ENCODE data around the gene EXOC6B.

DNA sequence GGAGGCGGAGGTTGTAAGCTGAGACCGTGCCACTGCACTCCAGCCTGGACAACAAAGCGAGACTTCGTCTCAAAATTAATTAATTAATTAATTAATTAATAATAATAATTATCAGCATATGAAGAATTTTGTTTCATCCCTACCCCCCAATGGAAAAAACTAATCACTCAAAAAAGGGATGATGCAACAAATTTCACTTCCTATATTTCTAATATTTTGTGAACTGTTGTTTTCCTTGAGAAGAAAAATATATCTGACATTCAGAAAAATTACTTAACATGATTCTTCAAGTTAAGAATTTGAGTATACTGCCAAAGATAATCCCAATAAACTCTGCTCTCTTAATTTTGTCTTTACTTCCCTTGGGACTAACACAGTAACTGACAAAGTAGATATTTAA is 28.1 kb downstream of the EXOC6B start:
- TF ChIP-seq EZH2phosphoT487 (IDR thresholded peaks at IDR 0.05; ENCODE audit: insufficient read depth, low read depth) (no peak), EZH2 (IDR thresholded peaks at IDR 0.05; ENCODE audit: insufficient read depth, poor library complexity, severe bottlenecking) (no peak)
